Stomach (tissue), 9 donors: ENCODE results near the gene TVP23B. TPM values are rescaled to one million over a fixed set of nuclear protein-coding genes. Genes with fewer than 3 reads are reported as not detected.

Experiments used
- DNase-seq, 2 donors: peaks; one replicate each; pipeline versions ENCODE4 v3.0.0 to v3.0.0-alpha.2; 2013 to 2019
- H3K27ac ChIP-seq, 5 donors: fragments of 200-600 bp in 4 of 5; sonication (generic) in 4 of 5; one replicate each; pipeline ENCODE4 v1.5.1; 2013 to 2019; ENCODE audit warnings: mild to moderate bottlenecking in 1 of 5, moderate library complexity in 1 of 5
- H3K27me3 ChIP-seq, 3 donors: fragments of 200-600 bp; sonication (generic); one replicate each; pipeline ENCODE4 v1.5.1; 2017 to 2019; ENCODE audit warnings: mixed run types in 1 of 3
- H3K36me3 ChIP-seq, 4 donors: fragments of 200-600 bp; sonication (generic); 1 replicate in 3 of 4; 2 replicates in 1 of 4; pipeline ENCODE4 v1.5.1; 2016 to 2019
- H3K4me1 ChIP-seq, 4 donors: fragments of 200-600 bp; sonication (generic); one replicate each; pipeline ENCODE4 v1.5.1; 2016 to 2019
- H3K4me3 ChIP-seq, 4 donors: fragments of 200-600 bp; sonication (generic) in 3 of 4; one replicate each; pipeline ENCODE4 v1.5.1; 2016 to 2019; ENCODE audit warnings: mild to moderate bottlenecking in 1 of 4
- H3K9me3 ChIP-seq, 4 donors: fragments of 200-600 bp; sonication (generic); one replicate each; pipeline ENCODE4 v1.5.1; 2016 to 2019
- EP300 ChIP-seq: sonication (generic); formaldehyde crosslinking; IDR thresholded peaks from one replicate; pipeline ENCODE4 v1.6.1; 2017; ENCODE audit warnings: antibody characterized with exemption
- POLR2A ChIP-seq, 4 donors: fragments of 450-650 bp; IDR thresholded peaks; one replicate each; pipeline ENCODE4 v1.6.1; 2016; ENCODE audit warnings: antibody characterized with exemption in 4 of 4, control low read depth in 2 of 4, mild to moderate bottlenecking in 1 of 4, moderate library complexity in 1 of 4
- POLR2AphosphoS5 ChIP-seq, 3 donors: sonication (generic); formaldehyde crosslinking; IDR thresholded peaks; one replicate each; pipeline ENCODE4 v1.6.1; 2016; ENCODE audit warnings: antibody characterized with exemption in 3 of 3
- WGBS, 5 donors: extraction: QIAGEN DNeasy Blood & Tissue Kit in 3 of 5; methylation state at CpG; one replicate each; pipeline versions ENCODE4 v1.1.5 to v1.1.7; 2013 to 2018; 5-methylcytosine and 5-hydroxymethylcytosine counted together
- intact Hi-C: fragments of 100-400 bp; cut with DNase I; formaldehyde crosslinking; loops from one replicate; pipeline ENCODE4 v1.15.1; 2023; ENCODE audit warnings: low total_unique reads
- polyA plus RNA-seq, 3 donors: library from polyadenylated mRNA; stranded (reverse); fragments of 200-250 nt; gene quantifications; one replicate each; pipeline ENCODE4 v1.2.3, GENCODE V29; 2013
- total RNA-seq, 5 donors: library from RNA; depleted of rRNA; stranded (reverse); fragments of >200 nt; gene quantifications; one replicate each; pipeline versions ENCODE4 v1.1.0 to v1.2.3, GENCODE V29; 2014 to 2016
- TF ChIP-seq, protein P1 (sequence below), 7 experiments: fragments of 450-650 bp in 4 of 7; fragments of 200-600 bp in 3 of 7; sonication (generic) in 3 of 7; IDR thresholded peaks; one replicate each; pipeline ENCODE4 v1.5.1; 2016 to 2019; ENCODE audit warnings: antibody characterized with exemption in 7 of 7, control low read depth in 2 of 7, mild to moderate bottlenecking in 1 of 7
- donor health status: healthy with polysubstance abuse.
- donor health status: Bipolar disorder and iron deficiency.
- donor health status: healthy.

Gene TVP23B
- total and polyA plus RNA-seq, 8 donors: 2.9 to 93.4 (median 20.0) TPM

DNA sequence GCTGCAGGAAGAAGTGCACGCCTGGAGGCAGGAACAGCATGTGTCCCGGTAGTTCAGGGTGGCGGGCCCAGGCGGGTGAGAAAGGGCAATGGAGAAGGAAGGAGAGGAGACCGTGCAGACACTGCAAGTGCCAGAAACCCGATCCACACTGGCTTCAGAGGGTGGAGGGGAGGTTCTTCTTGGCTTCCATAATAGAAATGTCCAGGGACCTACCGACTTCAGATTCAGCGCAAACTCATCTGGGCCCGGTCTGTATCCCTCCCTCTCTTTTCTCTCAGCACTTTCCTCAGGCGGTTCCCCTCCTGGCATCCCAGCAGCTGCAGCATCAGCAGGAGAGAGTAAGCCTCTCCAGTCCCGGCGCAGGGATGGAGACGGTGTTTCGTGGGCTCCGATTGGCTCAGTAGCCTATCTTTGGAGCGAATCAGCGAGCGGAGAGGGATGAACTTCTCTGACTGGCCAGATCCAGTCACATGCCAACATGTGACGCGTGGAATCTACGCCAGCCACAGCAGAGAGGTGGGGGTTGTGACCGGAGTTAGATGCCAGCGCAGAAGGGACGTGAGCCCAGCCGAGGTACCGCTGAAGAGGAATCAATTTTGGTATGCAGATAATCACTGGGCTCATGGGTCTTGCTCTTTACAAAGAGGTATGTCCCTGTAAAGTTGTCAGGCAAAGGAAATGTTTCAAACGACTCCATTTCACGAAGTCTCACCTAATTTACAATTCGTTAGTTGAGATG is 75.0 kb downstream of the TVP23B start:
- 0 to 1% (median 0%) methylated on average over 29 of the region's 29 CpGs for WGBS, 5 donors
- H3K9me3 ChIP-seq: no peaks in the 10 kb centered on the region

More for the DNA sequence above, 75.0 kb downstream of the TVP23B start:
- intact Hi-C loops: no loop called here
- Histone ChIP-seq H3K4me1 (peaks cover 23 to 51% (median 43%) of the 10 kb centered on the region in 4 donors), H3K36me3 (no peaks in the 10 kb centered on the region), H3K27ac (peak overlapping the region; percentile 78 to 99 (median 80)), H3K4me3 (peak overlapping the region; percentile 44 to 63 (median 57)), H3K27me3 (no peaks in the 10 kb centered on the region)
- TF ChIP-seq POLR2A (IDR thresholded peaks at IDR 0.05) (peak in 1 of 4 donors; percentile 80), POLR2AphosphoS5 (IDR thresholded peaks at IDR 0.05) (peak; percentile 91 to 93 (median 92)), EP300 (no peak)
- TF ChIP-seq, protein P1, sequence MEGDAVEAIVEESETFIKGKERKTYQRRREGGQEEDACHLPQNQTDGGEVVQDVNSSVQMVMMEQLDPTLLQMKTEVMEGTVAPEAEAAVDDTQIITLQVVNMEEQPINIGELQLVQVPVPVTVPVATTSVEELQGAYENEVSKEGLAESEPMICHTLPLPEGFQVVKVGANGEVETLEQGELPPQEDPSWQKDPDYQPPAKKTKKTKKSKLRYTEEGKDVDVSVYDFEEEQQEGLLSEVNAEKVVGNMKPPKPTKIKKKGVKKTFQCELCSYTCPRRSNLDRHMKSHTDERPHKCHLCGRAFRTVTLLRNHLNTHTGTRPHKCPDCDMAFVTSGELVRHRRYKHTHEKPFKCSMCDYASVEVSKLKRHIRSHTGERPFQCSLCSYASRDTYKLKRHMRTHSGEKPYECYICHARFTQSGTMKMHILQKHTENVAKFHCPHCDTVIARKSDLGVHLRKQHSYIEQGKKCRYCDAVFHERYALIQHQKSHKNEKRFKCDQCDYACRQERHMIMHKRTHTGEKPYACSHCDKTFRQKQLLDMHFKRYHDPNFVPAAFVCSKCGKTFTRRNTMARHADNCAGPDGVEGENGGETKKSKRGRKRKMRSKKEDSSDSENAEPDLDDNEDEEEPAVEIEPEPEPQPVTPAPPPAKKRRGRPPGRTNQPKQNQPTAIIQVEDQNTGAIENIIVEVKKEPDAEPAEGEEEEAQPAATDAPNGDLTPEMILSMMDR (IDR thresholded peaks at IDR 0.05): no peak
- DNase-seq: peak; percentile 94 to 98

Other genes starting within 250 kb of the TVP23B start
- not detected for gene TBC1D28, start 136.8 kb upstream of the TVP23B start, total RNA-seq
- not detected for gene TBC1D28, start 136.8 kb upstream of the TVP23B start, polyA plus RNA-seq
- 1 to 10 TPM; 1.1 to 3.9 (median 3.6) TPM for gene FOXO3B, start 98.9 kb upstream of the TVP23B start, total RNA-seq
- gene FOXO3B, start 98.9 kb upstream of the TVP23B start, polyA plus RNA-seq: under 1 TPM in 2 of 3 donors, not detected in 1; 0.25 to 0.37 TPM
- under 1 TPM in 1 of 5 donors, not detected in 4; 0.18 TPM for gene FBXW10, start 37.1 kb upstream of the TVP23B start, total RNA-seq
- gene FBXW10, start 37.1 kb upstream of the TVP23B start, polyA plus RNA-seq: under 1 TPM in 1 of 3 donors, not detected in 2; 0.35 TPM
- 100 to 1,000 TPM in 2 of 5 donors, 10 to 100 TPM in 2, 1 to 10 TPM in 1; 5.3 to 478 (median 39.7) TPM for gene PRPSAP2, start 76.9 kb downstream of the TVP23B start, total RNA-seq
- 10 to 100 TPM; 16.8 to 24.7 (median 18.1) TPM for gene PRPSAP2, start 76.9 kb downstream of the TVP23B start, polyA plus RNA-seq
- not detected for gene SLC5A10, start 171.0 kb downstream of the TVP23B start, total RNA-seq
- gene SLC5A10, start 171.0 kb downstream of the TVP23B start, polyA plus RNA-seq: under 1 TPM; 0.06 to 0.46 (median 0.13) TPM
- gene FAM83G, start 223.6 kb downstream of the TVP23B start, total RNA-seq: 10 to 100 TPM in 3 of 5 donors, 1 to 10 TPM in 2; 8.8 to 41.1 (median 20.1) TPM
- gene FAM83G, start 223.6 kb downstream of the TVP23B start, polyA plus RNA-seq: 10 to 100 TPM in 2 of 3 donors, 1 to 10 TPM in 1; 8.2 to 16.4 (median 11.9) TPM